NB4 (cell line): Measurements from ENCODE around the gene CEP20.

Source experiments
- MAX ChIP-seq: IDR thresholded peaks from 2 replicates; pipeline ENCODE4 v1.6.1; 2011; ENCODE audit warnings: low read depth, low read length
- POLR2A ChIP-seq: IDR thresholded peaks from 2 replicates; pipeline ENCODE4 v1.6.1; 2011; ENCODE audit warnings: mild to moderate bottlenecking; ENCODE audit not compliant: insufficient read length; ENCODE audit errors: extremely low read depth
- TF ChIP-seq, protein P1 (sequence below): IDR thresholded peaks from one replicate; pipeline ENCODE4 v1.5.1; 2012; ENCODE audit warnings: low read depth, low read length

- TF ChIP-seq POLR2A, result no peak
- TF ChIP-seq, protein P1, sequence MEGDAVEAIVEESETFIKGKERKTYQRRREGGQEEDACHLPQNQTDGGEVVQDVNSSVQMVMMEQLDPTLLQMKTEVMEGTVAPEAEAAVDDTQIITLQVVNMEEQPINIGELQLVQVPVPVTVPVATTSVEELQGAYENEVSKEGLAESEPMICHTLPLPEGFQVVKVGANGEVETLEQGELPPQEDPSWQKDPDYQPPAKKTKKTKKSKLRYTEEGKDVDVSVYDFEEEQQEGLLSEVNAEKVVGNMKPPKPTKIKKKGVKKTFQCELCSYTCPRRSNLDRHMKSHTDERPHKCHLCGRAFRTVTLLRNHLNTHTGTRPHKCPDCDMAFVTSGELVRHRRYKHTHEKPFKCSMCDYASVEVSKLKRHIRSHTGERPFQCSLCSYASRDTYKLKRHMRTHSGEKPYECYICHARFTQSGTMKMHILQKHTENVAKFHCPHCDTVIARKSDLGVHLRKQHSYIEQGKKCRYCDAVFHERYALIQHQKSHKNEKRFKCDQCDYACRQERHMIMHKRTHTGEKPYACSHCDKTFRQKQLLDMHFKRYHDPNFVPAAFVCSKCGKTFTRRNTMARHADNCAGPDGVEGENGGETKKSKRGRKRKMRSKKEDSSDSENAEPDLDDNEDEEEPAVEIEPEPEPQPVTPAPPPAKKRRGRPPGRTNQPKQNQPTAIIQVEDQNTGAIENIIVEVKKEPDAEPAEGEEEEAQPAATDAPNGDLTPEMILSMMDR, result no peak
- no peak for TF ChIP-seq MAX
Observed at GRCh38 chr16:15907863-15908478, 19.6 kb upstream of the CEP20 start.
